ENCODE measurements around the gene ARL4A.
"Not testable (repeated sequence)": the region's sequence is repeated elsewhere in the genome, so short reads cannot be mapped to it uniquely, and the experiment has no call there.

Gene ARL4A

GRCh38 chr7:12686891-12687717 is at the start of gene ARL4A:
Gene ARL4A (plus strand): TSS chr7:12687633. CDS start chr7:12688255, 622 bp downstream.
- peak; percentile 92 for DNase-seq (ENCODE audit: low spot score)

- DNase-seq (ENCODE audit: low spot score) = no peak
These were observed 49.4 kb upstream of the ARL4A start for GRCh38 chr7:12637819-12638592.

GRCh38 chr7:12638851-12639456 is 48.5 kb upstream of the ARL4A start:
- peak; percentile 63 for DNase-seq (ENCODE audit: low spot score)

GRCh38 chr7:12640299-12641096 is 46.9 kb upstream of the ARL4A start:
- DNase-seq (ENCODE audit: low spot score) = no peak

GRCh38 chr7:12641196-12641595 is 46.2 kb upstream of the ARL4A start:
- DNase-seq (ENCODE audit: low spot score) = no peak

- no peak for DNase-seq (ENCODE audit: low spot score)
These were observed 44.9 kb upstream of the ARL4A start for GRCh38 chr7:12642508-12642907.

- DNase-seq (ENCODE audit: low spot score) = no peak
These were observed 44.3 kb upstream of the ARL4A start for GRCh38 chr7:12643001-12643643.

GRCh38 chr7:12643644-12644043 is 43.8 kb upstream of the ARL4A start:
- DNase-seq (ENCODE audit: low spot score) = no peak

- DNase-seq (ENCODE audit: low spot score) = not testable (repeated sequence)
These were observed 42.2 kb upstream of the ARL4A start for GRCh38 chr7:12645212-12645611.

- DNase-seq (ENCODE audit: low spot score) = no peak
These were observed 41.3 kb upstream of the ARL4A start for GRCh38 chr7:12646139-12646538.

- DNase-seq (ENCODE audit: low spot score) = no peak
These were observed 39.8 kb upstream of the ARL4A start for GRCh38 chr7:12647364-12648219.

GRCh38 chr7:12648704-12649261 is 38.6 kb upstream of the ARL4A start:
- no peak for DNase-seq (ENCODE audit: low spot score)

- no peak for DNase-seq (ENCODE audit: low spot score)
These were observed 38.1 kb upstream of the ARL4A start for GRCh38 chr7:12649348-12649747.

GRCh38 chr7:12650080-12650479 is 37.4 kb upstream of the ARL4A start:
- no peak for DNase-seq (ENCODE audit: low spot score)

- no peak for DNase-seq (ENCODE audit: low spot score)
These were observed 34.3 kb upstream of the ARL4A start for GRCh38 chr7:12653110-12653509.

GRCh38 chr7:12653518-12653917 is 33.9 kb upstream of the ARL4A start:
- no peak for DNase-seq (ENCODE audit: low spot score)

- DNase-seq (ENCODE audit: low spot score) = no peak
These were observed 32.3 kb upstream of the ARL4A start for GRCh38 chr7:12655161-12655560.

GRCh38 chr7:12660423-12660822 is 27.0 kb upstream of the ARL4A start:
- not testable (repeated sequence) for DNase-seq (ENCODE audit: low spot score)

- not testable (repeated sequence) for DNase-seq (ENCODE audit: low spot score)
These were observed 26.4 kb upstream of the ARL4A start for GRCh38 chr7:12660986-12661385.

- DNase-seq (ENCODE audit: low spot score) = no peak
These were observed 25.9 kb upstream of the ARL4A start for GRCh38 chr7:12661581-12661980.

Measured in CD4-positive, alpha-beta T cell treated with Interleukin-15 for 4 hours (primary cell).